NCI-H2081 treated with DMSO at 0.1 percent for 48 hours (cell line): ENCODE measurements around the gene OR10Z1.

Experiments used
- DNase-seq: peaks from one replicate; lab custom pipeline; 2025; lab: John Stamatoyannopoulos, UW

OR10Z1 gene

GRCh38 chr1:158604968-158605367 is at the start of gene OR10Z1:
OR10Z1 (plus strand) TSS chr1:158605268; CDS start chr1:158606439, 1,171 bp downstream.
- no peak for DNase-seq

GRCh38 chr1:158559696-158560095 is 45.4 kb upstream of the OR10Z1 start:
- no peak for DNase-seq

- DNase-seq: no peak
Observed at GRCh38 chr1:158563853-158564252, 41.2 kb upstream of the OR10Z1 start.

GRCh38 chr1:158564608-158565007 is 40.5 kb upstream of the OR10Z1 start:
- no peak for DNase-seq

GRCh38 chr1:158570480-158570879 is 34.6 kb upstream of the OR10Z1 start, which contains the start of gene OR6P1:
OR6P1 (minus strand) TSS chr1:158570580; CDS start chr1:158563604, 6,976 bp downstream.
- no peak for DNase-seq

GRCh38 chr1:158572226-158572625 is 32.8 kb upstream of the OR10Z1 start:
- DNase-seq: no peak

GRCh38 chr1:158577561-158577960 is 27.5 kb upstream of the OR10Z1 start:
- DNase-seq: no peak

GRCh38 chr1:158579733-158580132 is 25.3 kb upstream of the OR10Z1 start, which contains the start of gene OR10X1:
OR10X1 (minus strand) TSS chr1:158579899; CDS start chr1:158579899, 0 bp downstream.
- DNase-seq: no peak

- DNase-seq: no peak
Observed at GRCh38 chr1:158583962-158584361, 21.1 kb upstream of the OR10Z1 start.

- DNase-seq: no peak
Observed at GRCh38 chr1:158586942-158587341, 18.1 kb upstream of the OR10Z1 start.

GRCh38 chr1:158600735-158601134 is 4.3 kb upstream of the OR10Z1 start:
- DNase-seq: no peak

GRCh38 chr1:158607296-158607695 is 2.2 kb downstream of the OR10Z1 start:
- no peak for DNase-seq

- no peak for DNase-seq
Observed at GRCh38 chr1:158611916-158612315, 6.8 kb downstream of the OR10Z1 start.

GRCh38 chr1:158613764-158614163 is 8.7 kb downstream of the OR10Z1 start:
- no peak for DNase-seq

GRCh38 chr1:158638146-158638545 is 33.1 kb downstream of the OR10Z1 start:
- no peak for DNase-seq

GRCh38 chr1:158638904-158639303 is 33.8 kb downstream of the OR10Z1 start:
- DNase-seq: no peak

GRCh38 chr1:158644449-158644848 is 39.4 kb downstream of the OR10Z1 start:
- DNase-seq: no peak

- DNase-seq: no peak
Observed at GRCh38 chr1:158646465-158646864, 41.4 kb downstream of the OR10Z1 start.

GRCh38 chr1:158649052-158649451 is 44.0 kb downstream of the OR10Z1 start:
- no peak for DNase-seq

GRCh38 chr1:158652721-158653334 is 47.8 kb downstream of the OR10Z1 start:
- no peak for DNase-seq

GRCh38 chr1:158654086-158654485 is 49.0 kb downstream of the OR10Z1 start:
- no peak for DNase-seq

GRCh38 chr1:158654571-158654970 is 49.5 kb downstream of the OR10Z1 start:
- no peak for DNase-seq
